HG03066 (cell line): ENCODE data around the gene ZMYM4.
A peak's percentile ranks its signal among the peaks of the same experiment; 100 is the strongest.
"Not testable (repeated sequence)": the region's sequence is repeated elsewhere in the genome, so short reads cannot be mapped to it uniquely, and the experiment has no call there.

ENCODE experiments used
- ATAC-seq: cut with Tn5 transposase; IDR thresholded peaks from one replicate; pipeline ENCODE4 v1.9.1; 2021; ENCODE audit warnings: low read depth; ENCODE audit not compliant: unreplicated experiment

The ZMYM4 gene

DNA sequence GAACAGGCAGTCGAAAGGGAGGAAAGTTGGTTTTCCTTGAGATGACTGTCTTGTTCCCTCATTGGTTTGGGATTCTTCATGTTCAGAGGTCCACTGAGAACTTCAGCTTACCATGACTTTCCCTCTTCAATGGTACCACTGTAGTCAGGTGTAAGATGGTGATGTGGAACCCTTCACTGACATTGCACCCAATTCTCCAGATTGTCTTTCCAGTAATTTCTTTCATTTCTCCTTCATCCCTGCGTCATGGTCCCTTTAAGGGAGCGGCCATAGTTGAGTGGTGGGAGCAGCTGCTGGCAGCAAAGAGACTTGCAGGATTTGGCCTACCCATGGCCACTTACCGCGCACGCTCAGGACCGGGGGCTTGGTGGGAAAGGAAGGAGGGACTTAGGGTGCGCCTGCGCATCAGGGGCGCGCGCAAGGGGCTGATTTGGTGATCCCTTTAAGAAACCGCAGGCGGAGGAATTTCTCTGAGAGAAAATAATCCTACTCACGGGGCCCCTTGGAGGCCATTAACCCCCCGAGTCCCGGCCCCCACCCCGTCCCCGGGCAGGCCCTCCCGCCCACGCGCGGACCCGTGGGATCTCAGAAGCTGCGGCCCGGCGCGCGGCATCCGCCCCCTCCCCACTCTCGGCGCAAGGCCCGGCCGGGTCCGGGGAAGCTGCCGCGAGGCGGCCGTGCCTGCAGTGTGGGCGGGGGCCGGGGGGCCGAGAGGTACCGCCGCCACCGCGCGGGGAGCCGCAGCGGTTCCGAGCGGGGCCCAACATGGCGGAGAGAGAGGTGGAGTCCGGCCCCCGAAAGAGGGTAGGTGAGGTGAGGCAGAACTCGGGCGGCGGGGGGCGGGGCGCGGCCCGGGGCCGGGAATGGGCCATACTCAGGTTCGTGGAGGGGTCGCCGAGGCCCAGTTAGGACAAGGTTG lies at the start of gene ZMYM4:
Gene ZMYM4, plus strand, starts transcription at position 428 of the 919 bp plus-strand sequence. Its CDS starts 338 bp downstream, at position 766.
- ATAC-seq, result peak; percentile 90

DNA sequence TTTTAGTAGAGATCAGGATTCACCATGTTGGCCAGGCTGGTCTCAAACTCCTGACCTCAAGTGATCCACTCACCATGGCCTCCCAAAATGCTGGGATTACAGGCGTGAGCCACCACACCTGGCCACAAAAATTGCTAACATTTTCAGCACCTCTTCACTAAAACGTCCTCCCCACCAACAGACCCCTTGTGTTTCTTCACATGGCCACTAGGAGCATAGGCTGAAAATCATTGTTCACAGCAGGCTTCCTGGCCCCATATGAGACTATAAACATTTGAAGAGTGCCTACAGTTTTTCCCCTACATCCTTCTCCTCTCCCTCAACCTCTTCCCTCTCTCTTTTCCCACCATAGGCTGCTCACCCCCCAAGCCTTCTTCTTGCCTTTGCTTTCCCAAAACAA lies 47.5 kb upstream of the ZMYM4 start:
- ATAC-seq, result no peak

DNA sequence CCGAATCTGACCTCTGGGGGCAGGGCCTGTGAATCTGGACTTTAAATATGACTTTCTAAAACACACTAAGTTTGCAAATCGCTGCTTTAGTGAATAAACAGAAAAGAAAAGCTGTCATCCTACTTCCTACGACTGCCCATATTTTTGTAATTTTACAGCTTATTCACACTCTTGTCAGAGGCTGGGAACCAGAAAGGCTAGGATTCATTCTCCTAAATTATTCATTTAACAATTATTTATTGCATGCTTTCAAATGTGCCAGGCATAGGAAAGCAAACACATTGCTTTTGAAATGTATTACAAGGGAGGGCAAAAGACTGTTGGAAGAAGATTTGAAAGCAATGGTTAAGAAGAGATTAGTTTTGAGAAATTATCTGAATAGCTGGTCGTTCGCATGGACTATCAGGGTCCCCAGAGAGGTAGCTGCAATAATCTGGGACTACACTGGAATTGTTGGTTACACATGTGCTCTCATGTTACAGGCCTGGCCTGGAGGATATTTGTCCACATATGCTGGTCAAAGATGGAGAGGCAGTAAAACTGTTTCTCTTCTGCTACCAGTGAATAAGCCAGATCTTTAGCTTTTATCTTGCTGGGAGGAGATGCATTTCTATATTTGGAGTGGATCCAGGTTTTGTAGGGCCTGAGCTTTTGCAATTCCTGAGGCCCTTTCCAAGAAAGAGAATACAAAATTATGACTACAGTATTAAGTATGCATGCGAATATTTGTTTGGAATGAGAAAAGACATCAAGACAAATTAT lies 46.0 kb upstream of the ZMYM4 start:
- no peak for ATAC-seq

DNA sequence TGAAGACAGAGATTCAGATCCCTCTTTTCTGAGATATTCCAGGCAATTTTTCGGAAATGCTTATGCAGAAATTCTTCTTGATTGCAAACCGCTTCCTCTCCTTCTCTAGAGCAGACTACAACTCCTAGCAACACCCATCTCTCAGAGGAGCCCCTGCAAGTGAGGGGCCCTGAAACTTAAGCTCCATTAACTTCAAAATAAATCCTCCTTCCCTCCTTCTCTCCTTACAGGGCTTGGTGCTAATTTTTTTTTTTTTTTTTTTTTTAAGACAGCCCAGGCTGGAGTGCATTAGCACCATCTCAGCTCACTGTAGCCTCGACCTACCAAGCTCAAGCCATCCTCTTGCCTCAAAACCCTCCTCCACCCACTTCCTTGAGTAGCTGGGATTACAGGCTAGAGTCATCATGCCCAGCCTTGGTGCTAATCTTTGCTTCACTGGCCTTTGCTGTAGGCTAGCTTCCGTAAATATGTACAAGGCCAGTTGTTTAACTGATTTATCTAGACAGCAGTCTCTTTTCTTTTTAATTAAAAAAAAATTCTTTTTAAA lies 45.4 kb upstream of the ZMYM4 start:
- no peak for ATAC-seq

DNA sequence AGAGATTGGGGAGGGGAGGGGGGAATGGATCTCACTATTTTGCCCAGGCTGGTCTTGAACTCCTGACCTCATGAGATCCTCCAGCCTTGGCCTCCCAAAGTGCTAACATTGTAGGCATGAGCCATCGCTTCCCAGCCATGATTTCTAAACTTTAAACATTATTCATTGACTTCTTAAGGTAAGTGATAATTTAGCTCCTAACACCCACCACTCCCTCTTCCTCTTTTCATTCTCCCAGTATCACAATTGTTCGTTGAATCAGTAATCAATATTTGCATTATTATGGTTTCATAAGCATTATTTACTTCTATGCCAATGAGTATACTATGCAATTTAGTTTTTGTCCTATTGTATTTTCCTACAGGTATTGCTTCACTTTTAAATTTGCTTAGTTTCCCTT lies 42.0 kb upstream of the ZMYM4 start:
- ATAC-seq, result no peak

DNA sequence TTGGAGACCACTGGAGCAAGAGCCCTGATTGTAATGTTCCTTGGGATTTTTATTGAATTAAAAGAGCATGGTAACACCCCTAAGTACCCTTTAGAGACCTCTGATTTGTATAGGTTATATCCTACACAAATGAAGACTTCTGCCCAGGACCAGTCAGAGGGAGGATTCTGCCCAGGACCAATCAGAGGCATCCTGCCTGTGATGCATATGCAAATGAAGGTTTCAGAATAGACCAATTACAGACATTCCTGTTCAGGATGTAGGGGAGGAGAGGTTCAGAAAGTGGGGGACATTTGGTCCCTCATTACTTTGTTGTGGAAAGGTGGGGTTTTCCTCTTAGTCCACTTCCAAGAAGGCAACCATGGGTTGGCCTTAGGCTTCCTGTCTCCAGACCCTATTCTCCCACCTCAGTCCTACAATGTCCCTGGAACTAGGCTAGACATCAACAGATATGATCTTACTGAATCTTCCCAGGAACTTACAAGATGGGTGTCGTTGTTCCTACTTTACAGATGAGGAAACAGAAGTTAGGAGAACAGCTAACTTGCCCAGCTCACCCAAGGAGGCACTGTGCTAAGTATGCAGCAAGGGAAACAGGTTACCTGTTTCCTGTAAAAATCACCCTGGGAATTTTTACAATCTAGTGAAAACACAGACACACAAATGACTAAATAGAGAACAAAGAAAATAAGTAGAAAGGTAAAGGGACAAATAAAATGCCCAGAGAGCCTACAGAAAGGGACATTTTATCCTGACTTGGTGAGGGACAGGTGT lies 38.7 kb upstream of the ZMYM4 start:
- no peak for ATAC-seq

DNA sequence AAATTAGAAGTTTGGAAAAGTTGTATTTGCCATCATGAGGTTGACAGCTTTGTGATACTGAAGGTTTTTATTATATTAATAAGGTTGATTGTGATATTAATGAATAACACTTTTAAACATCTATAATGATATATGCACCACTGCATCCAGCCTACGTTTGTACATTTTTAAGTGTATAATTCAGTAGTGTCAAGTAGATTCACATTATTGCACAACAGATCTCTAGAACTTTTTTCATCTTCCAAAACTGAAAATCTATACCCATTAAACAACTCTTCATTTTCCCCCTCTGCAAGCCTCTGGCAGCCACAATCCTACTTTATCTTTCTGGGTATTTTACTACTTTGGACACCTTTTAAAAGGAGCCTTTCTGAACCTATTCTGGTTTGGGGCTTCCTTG lies 37.2 kb upstream of the ZMYM4 start:
- ATAC-seq, result no peak

DNA sequence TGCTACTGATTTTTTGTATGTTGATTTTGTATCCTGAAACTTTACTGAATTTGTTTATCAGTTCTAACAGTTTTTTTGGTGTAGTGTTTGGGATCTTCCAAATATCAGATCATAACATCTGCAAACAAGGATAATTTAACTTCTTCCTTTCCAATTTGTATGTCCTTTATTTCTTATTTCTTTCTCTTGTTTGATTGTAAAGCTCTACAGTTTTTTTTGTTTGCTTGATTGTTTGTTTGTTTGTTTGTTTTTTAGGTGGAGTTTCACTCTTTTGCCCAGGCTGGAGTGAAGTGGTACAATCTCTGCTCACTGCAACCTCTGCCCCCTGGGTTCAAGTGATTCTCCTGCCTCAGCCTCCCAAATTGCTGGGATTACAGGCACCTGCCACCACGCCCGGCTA lies 31.7 kb upstream of the ZMYM4 start:
- not testable (repeated sequence) for ATAC-seq

DNA sequence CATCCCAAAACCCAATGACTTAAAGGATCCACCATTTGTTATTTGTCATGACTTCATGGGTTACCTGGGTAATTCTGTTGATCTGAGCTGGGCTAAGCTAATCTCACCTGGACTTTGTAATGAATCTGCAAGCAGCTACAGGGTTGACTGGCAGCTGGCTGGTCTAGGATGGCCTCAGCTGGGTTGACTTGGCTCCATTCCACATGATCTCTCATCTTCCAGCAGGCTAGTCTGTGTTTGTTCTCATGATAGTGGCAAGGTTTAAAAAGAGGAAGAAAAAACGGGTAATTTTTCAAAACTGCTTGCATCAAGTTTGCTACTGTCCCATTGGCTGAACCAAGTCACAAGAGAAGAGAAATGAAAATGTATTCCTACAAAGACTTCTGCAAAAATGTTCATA lies 24.8 kb upstream of the ZMYM4 start:
- no peak for ATAC-seq

DNA sequence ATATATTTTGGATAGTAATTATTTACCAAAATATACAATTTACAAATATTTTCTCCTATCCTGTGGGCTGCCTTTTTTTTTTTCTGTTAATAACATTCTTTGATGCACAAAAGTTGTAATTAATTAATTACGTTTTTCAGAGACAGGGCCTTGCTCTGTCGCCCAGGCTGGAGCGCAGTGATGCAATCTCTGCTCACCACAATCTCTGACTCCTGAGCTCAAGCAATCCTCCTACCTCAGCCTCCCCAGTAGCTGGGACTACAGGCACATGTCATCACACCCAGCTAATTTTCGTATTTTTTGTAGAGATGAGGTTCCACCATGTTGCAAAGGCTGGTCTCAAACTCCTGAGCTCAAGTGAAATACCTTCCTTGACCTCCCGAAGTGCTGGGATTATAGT lies 21.3 kb upstream of the ZMYM4 start:
- ATAC-seq, result no peak

DNA sequence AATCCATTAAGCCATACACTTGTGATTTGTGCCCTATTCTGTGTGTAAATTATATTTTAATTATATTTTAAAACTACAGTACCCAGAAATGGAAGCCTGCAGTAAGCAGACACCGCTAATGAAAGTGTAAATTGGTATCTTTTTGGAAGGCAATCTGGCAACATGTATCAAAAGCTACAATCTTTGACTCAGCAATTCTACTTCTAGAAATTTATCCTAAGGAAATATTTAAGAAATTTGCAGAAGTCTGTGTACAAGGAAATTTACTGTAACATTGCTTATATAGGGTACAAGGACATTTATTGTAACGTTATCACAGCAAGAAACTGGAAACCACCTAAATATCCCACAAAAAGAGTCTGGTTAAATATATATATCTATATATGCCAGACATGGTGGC lies 14.6 kb upstream of the ZMYM4 start:
- no peak for ATAC-seq

DNA sequence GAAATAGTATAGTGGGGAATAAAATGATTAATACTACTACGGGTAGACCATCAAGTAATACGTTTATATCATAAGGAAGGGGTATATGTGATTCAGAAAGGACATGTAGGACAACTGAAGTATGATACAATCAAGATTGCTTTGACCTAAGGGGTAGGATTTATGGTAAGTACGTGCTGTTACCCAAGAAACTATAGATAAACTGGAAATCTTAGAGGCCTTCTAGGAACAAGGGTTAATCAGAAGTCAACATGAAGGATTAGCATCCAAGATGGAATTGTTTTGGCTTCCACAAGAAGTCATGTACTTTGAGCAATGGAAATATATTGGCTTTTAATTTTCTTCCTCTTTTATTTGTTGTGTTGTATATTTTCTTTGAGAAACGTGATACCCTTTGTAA lies 13.2 kb upstream of the ZMYM4 start:
- no peak for ATAC-seq

DNA sequence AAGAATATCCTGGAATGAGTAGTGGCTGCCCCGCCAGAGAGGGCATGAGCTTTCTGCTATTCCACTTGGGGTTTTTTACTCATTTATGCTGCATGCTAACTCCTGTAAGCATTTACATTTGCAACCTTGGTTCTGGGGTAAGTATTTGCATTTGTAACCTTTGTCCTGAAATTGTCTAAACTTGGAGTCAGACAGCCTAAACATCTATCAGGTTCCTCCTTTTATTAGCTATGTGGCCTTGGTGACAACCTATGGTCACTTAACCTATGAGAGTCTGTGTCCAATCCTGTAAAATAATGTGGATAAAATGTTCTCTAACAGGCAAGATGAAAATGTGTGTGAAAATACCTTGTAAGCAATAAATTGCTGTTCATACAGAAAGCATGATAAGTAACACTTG lies 8.9 kb upstream of the ZMYM4 start:
- ATAC-seq, result no peak

DNA sequence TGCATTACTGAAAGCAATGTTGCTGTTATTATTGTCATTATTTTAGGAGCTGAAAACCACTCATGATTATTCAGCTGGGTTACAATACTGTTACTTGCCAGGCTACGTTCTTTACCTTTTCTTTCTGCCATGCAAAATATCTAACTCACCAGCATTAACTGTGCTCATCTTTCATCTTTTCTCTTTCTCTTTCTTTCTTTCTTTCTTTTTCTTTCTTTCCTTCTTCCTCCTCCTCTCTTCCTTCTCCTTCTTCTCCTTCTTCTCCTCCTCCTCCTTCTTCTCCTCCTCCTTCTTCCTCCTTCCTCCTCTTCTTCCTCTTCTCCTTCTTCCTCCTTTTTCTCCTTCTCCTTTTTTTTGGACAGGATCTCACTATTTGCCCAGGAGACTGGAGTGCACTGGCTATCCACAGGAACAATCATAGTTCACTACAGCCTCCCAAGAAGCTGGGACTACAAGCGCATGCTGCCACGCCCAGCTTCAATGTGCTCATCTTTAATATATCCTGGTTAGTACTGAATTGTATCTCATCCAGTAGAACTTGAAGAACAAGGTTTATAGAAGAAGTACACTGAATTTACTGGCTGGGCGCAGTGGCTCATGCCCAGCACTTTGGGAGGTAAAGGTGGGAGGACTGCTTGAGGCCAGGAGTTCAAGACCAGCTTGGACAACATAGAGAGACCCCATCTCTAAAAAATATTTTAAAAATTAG lies 6.9 kb upstream of the ZMYM4 start:
- no peak for ATAC-seq

DNA sequence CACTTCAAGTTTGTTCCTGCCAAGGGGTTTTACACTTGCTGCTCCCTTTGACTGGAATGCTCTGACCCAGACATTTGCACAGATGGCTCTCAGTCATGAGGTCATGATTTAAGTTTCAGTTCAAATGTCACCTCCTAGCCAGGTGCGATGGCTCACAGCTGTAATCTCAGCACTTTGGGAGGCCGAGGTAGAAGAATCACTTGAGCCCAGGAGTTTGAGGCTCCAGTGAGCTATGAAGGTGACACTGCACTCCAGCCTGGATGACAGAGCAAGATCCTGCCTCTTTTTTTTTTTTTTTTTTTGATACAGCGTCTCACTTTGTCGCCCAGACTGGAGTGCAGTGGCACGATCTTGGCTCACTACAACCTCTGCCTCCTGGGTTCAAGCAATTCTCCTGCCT lies 4.5 kb upstream of the ZMYM4 start:
- ATAC-seq, result no peak

DNA sequence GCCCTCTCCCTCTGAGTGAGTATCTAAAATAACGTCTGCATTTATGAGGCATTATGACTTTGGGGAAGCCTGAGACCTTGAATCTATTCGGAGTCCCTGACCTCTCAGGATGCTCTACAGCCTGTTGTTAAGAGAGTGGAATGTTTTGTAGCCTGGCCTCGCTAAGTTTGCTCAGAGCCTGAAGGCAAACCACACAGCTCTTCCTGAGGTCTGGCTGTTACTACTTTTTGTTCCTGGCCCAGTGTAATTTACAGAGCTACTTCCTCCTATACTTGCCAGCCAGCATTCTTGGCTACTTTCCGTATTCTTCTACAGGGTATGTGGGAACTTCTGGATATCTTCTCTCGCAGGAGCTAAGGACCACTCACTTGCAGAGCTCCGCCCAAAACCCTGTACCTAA lies 3.6 kb upstream of the ZMYM4 start:
- ATAC-seq, result no peak

DNA sequence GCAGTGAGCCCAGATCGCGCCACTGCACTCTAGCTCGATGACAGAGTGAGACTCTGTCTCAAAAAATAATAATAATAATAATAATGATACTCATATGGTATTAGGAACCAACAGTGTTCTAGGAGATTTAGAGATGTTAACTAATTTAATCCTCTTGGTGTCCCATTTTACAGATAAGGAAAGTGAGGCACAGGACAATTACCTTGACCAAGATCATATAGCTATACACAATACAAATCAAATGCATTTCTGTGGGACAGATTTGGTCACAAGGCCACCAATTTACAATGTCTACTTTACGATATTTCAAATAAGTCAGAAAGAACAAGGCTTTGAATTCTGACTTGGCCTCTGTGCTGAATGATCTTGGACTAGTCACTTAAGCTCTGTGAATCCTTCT lies 2.2 kb upstream of the ZMYM4 start:
- no peak for ATAC-seq

DNA sequence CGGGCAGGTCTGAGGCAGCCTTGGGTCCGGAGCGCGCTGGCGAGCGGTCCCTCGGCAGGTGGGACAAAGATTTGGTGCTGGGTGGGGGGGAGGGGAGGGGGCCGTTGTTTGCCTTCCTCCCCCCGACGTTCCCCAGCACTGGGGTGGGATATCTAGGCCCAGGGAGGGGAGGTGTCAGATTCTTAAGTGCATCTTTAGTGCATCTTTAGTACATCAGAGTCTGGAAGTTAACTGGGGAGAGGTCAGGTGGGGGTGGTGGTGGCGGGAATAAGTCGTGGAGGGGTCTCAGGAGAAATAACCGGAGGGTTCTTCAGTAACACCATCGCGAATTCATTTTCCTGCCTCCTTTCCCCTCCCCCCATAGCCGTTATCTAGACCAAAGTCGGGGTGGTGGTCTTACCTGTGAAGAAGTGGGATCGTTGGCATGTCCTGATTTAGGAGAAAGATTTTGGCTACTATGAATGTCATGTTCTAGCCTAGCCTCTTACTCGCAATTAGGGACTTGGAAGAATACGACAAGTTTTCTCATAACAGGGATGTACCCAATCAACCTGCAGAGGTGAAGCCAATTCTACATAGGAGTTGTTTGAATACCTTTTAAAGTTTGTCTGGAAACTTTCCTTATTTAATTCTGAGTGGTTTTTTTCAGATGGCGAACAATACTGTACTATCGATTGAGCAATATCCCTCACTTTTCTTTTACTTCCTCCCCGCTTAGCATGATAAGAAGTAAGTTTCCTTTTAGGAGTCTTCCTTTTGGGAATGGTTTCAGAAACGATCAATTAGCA lies 886 bp downstream of the ZMYM4 start:
- no peak for ATAC-seq

DNA sequence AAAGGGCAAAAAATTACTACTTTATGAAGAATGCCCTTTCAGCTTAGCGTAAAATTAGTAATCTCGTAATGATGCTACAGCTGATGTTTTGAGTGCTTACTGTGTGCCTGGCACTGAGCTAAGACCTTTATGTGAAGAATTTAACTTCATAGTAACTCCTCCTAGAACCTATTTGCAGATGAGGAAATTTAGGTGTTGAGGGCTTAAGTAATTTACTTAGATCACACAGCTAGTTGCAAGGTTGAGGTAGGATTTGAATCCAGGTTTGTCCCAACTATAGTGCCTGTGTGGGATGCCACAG lies 1.4 kb downstream of the ZMYM4 start:
- no peak for ATAC-seq

DNA sequence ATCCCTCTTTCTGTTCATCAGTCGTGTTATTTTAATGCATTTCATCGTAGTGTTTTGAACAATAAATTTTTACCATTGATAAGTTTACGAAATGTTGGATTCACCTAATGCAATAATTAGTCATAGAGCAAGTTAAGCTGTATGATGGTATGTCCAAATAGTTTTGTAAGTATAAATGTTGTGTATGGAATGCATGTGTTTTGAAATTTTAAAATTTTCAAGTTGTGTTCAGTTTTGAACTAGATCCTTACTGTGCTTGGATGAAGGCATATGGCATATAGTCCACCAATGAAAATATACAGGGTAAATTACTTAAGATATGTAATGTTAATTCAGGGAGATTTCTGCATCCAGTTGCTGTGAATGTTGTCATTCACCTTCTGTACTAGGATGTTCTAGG lies 2.3 kb downstream of the ZMYM4 start:
- ATAC-seq, result no peak
